Mesenteric fat pad (tissue), 1 donor: Measurements from ENCODE around the gene PLOD2. TPM values are rescaled to one million over a fixed set of nuclear protein-coding genes. Genes with fewer than 3 reads are reported as not detected.

Source experiments
- DNase-seq: peaks from one replicate; pipeline ENCODE4 v3.0.0-alpha.2; 2020; ENCODE audit warnings: low spot score
- long read RNA-seq: library from polyadenylated mRNA; unstranded; transcript quantifications from one replicate; pipeline ENCODE4 v2.0.0, GENCODE V29; 2020
- total RNA-seq: library from RNA; stranded (reverse); fragmentation: NEBNext Ultra II Directional; extraction: Animal tissue kit (Norgen Biotek cat#: 25700); gene quantifications from one replicate; pipeline ENCODE4 v1.2.1, GENCODE V29; 2021
- donor health status: DM: yes; HTN: yes; CAD: no.

The PLOD2 gene
- 219 TPM for total RNA-seq
- long read RNA-seq, transcript PLOD2-201 (20 exons, 3,732 nt), result major isoform, 248 of 432 reads
- long read RNA-seq, transcript PLOD2-202 (19 exons, 3,665 nt), result minor isoform, 41 of 432 reads
- long read RNA-seq, partial matches to known transcripts, result 86 of 432 reads
- long read RNA-seq, other reads (novel, unspliced or antisense), result 49 of 432 reads

- peak; percentile 91 for DNase-seq
Observed at GRCh38 chr3:146160964-146161662, at the start of gene PLOD2. Gene PLOD2 (minus strand): TSS chr3:146161184. CDS start chr3:146160989, 195 bp downstream.

- no peak for DNase-seq
Observed at GRCh38 chr3:146209371-146209770, 48.4 kb upstream of the PLOD2 start.

- no peak for DNase-seq
Observed at GRCh38 chr3:146203776-146204175, 42.8 kb upstream of the PLOD2 start.

- no peak for DNase-seq
Observed at GRCh38 chr3:146200461-146201220, 39.7 kb upstream of the PLOD2 start.

- no peak for DNase-seq
Observed at GRCh38 chr3:146199762-146200161, 38.8 kb upstream of the PLOD2 start.

GRCh38 chr3:146196789-146197188 lies 35.8 kb upstream of the PLOD2 start:
- DNase-seq, result no peak

- no peak for DNase-seq
Observed at GRCh38 chr3:146195605-146196004, 34.6 kb upstream of the PLOD2 start.

GRCh38 chr3:146195030-146195429 lies 34.0 kb upstream of the PLOD2 start:
- DNase-seq, result no peak

GRCh38 chr3:146191051-146191450 lies 30.1 kb upstream of the PLOD2 start:
- no peak for DNase-seq

- no peak for DNase-seq
Observed at GRCh38 chr3:146189519-146190173, 28.7 kb upstream of the PLOD2 start.

GRCh38 chr3:146187334-146187950 lies 26.5 kb upstream of the PLOD2 start:
- no peak for DNase-seq

GRCh38 chr3:146184241-146185015 lies 23.4 kb upstream of the PLOD2 start:
- DNase-seq, result no peak

- no peak for DNase-seq
Observed at GRCh38 chr3:146181216-146181615, 20.2 kb upstream of the PLOD2 start.

GRCh38 chr3:146180376-146180775 lies 19.4 kb upstream of the PLOD2 start:
- DNase-seq, result no peak

- DNase-seq, result no peak
Observed at GRCh38 chr3:146178006-146178689, 17.2 kb upstream of the PLOD2 start.

GRCh38 chr3:146177519-146177918 lies 16.5 kb upstream of the PLOD2 start:
- no peak for DNase-seq

- no peak for DNase-seq
Observed at GRCh38 chr3:146177072-146177471, 16.1 kb upstream of the PLOD2 start.

GRCh38 chr3:146172586-146172985 lies 11.6 kb upstream of the PLOD2 start:
- DNase-seq, result no peak

GRCh38 chr3:146170591-146170990 lies 9.6 kb upstream of the PLOD2 start:
- no peak for DNase-seq

- no peak for DNase-seq
Observed at GRCh38 chr3:146169891-146170290, 8.9 kb upstream of the PLOD2 start.
